ENCODE data around the gene KIAA0232.

Gene KIAA0232

GRCh38 chr4:6773106-6773505, 9.4 kb upstream of the KIAA0232 start:
- no peak overlapping the region for H3K4me2 ChIP-seq (ENCODE audit: low read depth, low read length, poor library complexity, severe bottlenecking)
- no peaks in the 10 kb centered on the region for H3K27me3 ChIP-seq (ENCODE audit: low read length)
- H3K9ac ChIP-seq (ENCODE audit: low read length): no peak overlapping the region
- H3F3A ChIP-seq (ENCODE audit: insufficient read depth): no peaks in the 10 kb centered on the region
- no peak overlapping the region for H3K4me3 ChIP-seq (ENCODE audit: insufficient read depth, low read length, poor library complexity, severe bottlenecking)
- H3K9me2 ChIP-seq (replicated peaks; ENCODE audit: insufficient read depth, low read length): no peaks in the 10 kb centered on the region
- H2AFZ ChIP-seq (ENCODE audit: low read depth, low read length, severe bottlenecking): no peak overlapping the region
- no peak for TF ChIP-seq EZH2phosphoT487 (conservative IDR thresholded peaks at IDR 0.05; ENCODE audit: low read length)
- TF ChIP-seq, protein P1, sequence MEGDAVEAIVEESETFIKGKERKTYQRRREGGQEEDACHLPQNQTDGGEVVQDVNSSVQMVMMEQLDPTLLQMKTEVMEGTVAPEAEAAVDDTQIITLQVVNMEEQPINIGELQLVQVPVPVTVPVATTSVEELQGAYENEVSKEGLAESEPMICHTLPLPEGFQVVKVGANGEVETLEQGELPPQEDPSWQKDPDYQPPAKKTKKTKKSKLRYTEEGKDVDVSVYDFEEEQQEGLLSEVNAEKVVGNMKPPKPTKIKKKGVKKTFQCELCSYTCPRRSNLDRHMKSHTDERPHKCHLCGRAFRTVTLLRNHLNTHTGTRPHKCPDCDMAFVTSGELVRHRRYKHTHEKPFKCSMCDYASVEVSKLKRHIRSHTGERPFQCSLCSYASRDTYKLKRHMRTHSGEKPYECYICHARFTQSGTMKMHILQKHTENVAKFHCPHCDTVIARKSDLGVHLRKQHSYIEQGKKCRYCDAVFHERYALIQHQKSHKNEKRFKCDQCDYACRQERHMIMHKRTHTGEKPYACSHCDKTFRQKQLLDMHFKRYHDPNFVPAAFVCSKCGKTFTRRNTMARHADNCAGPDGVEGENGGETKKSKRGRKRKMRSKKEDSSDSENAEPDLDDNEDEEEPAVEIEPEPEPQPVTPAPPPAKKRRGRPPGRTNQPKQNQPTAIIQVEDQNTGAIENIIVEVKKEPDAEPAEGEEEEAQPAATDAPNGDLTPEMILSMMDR (IDR thresholded peaks at IDR 0.05; ENCODE audit: insufficient read depth, low read length, poor library complexity, severe bottlenecking): no peak
- H3K36me3 ChIP-seq (ENCODE audit: low read length): no peaks in the 10 kb centered on the region
- no peaks in the 10 kb centered on the region for H4K20me1 ChIP-seq (ENCODE audit: low read depth, low read length)
- no peaks in the 10 kb centered on the region for H3K9me3 ChIP-seq (ENCODE audit: insufficient read depth, low read length)
- no peak overlapping the region for H3K27ac ChIP-seq (ENCODE audit: low read depth, low read length)
- H3K79me2 ChIP-seq (ENCODE audit: insufficient read depth, low read length): no peaks in the 10 kb centered on the region

DNA sequence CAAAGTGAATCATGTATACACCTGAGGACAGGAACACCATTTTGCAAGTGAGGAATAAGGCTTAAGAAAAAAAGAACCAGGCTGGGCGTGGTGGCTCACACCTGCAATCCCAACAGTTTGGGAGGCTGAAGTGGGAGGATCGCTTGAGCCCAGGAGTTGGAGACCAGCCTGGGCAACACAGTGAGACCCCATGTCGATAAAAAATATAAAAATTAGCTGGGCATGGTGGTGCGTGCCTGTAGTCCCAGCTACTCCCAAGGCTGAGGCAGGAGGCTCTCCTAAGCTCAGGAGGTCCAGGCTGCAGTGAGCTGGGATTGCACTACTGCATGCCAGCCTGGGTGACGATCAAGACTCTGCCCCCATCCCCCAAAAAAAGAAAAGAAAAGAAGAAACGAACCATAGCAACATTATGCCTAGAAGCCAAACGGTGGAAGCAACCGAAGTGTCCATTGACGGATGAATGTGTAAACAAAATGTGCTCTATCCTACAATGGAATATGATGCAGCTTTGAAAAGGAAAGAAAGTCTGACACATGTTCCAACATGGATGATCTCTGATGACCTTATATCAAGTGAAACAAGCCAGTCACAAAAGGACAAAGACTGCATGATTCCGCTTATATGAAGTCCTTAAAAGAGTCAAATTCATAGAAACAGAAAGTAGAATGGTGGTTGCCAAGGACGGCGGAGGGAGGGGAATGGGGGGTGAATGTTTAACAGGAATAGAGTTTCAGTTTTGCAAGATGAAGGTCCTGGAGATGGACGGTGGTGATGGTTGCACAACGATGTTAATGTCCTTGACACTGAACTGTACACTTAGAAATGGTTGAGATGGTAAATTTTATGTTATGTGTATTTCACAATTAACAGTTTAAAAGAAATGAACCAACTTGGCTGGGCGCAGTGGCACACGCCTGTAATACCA, 8.6 kb upstream of the KIAA0232 start:
- H3K27ac ChIP-seq (ENCODE audit: low read depth, low read length): no peak overlapping the region
- no peaks in the 10 kb centered on the region for H3K27me3 ChIP-seq (ENCODE audit: low read length)
- H3F3A ChIP-seq (ENCODE audit: insufficient read depth): no peaks in the 10 kb centered on the region
- H3K4me3 ChIP-seq (ENCODE audit: insufficient read depth, low read length, poor library complexity, severe bottlenecking): no peak overlapping the region
- no peaks in the 10 kb centered on the region for H3K9me3 ChIP-seq (ENCODE audit: insufficient read depth, low read length)
- H3K9me2 ChIP-seq (replicated peaks; ENCODE audit: insufficient read depth, low read length): no peaks in the 10 kb centered on the region
- H4K20me1 ChIP-seq (ENCODE audit: low read depth, low read length): no peaks in the 10 kb centered on the region
- no peak overlapping the region for H3K4me2 ChIP-seq (ENCODE audit: low read depth, low read length, poor library complexity, severe bottlenecking)
- no peak overlapping the region for H2AFZ ChIP-seq (ENCODE audit: low read depth, low read length, severe bottlenecking)
- TF ChIP-seq, protein P1 (IDR thresholded peaks at IDR 0.05; ENCODE audit: insufficient read depth, low read length, poor library complexity, severe bottlenecking): no peak
- no peak for TF ChIP-seq EZH2phosphoT487 (conservative IDR thresholded peaks at IDR 0.05; ENCODE audit: low read length)
- no peaks in the 10 kb centered on the region for H3K79me2 ChIP-seq (ENCODE audit: insufficient read depth, low read length)
- H3K36me3 ChIP-seq (ENCODE audit: low read length): no peaks in the 10 kb centered on the region
- H3K9ac ChIP-seq (ENCODE audit: low read length): no peak overlapping the region

DNA sequence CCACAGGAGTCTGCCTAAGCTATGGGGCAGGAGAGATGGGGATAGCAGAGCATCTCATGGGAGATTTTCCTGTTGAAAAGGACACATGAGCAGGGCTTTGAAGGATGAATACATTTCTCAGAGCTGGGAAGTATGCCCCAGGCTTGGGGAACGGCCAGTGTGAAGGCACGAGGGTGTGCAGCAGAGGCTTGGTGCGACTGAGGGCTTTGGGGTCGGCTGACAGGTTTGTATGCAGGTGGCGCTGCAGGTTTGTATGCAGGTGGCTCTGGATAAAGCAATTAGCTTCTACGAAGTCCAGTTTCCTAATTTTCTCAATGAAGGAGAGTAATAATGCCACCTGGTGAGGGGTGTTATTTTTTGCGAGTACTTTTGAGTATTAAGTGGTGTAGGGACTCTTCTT, 6.8 kb upstream of the KIAA0232 start:
- H3K4me3 ChIP-seq (ENCODE audit: insufficient read depth, low read length, poor library complexity, severe bottlenecking): no peak overlapping the region
- H3K9me2 ChIP-seq (replicated peaks; ENCODE audit: insufficient read depth, low read length): no peaks in the 10 kb centered on the region
- no peaks in the 10 kb centered on the region for H3K36me3 ChIP-seq (ENCODE audit: low read length)
- no peak overlapping the region for H3K27ac ChIP-seq (ENCODE audit: low read depth, low read length)
- no peak overlapping the region for H2AFZ ChIP-seq (ENCODE audit: low read depth, low read length, severe bottlenecking)
- no peak overlapping the region for H3K9ac ChIP-seq (ENCODE audit: low read length)
- no peaks in the 10 kb centered on the region for H4K20me1 ChIP-seq (ENCODE audit: low read depth, low read length)
- H3K4me2 ChIP-seq (ENCODE audit: low read depth, low read length, poor library complexity, severe bottlenecking): no peak overlapping the region
- no peaks in the 10 kb centered on the region for H3K27me3 ChIP-seq (ENCODE audit: low read length)
- H3F3A ChIP-seq (ENCODE audit: insufficient read depth): 0 out of 2 replicates have a peak, but pooled peaks cover under 1% of the 10 kb centered on the region
- TF ChIP-seq, protein P1 (IDR thresholded peaks at IDR 0.05; ENCODE audit: insufficient read depth, low read length, poor library complexity, severe bottlenecking): no peak
- TF ChIP-seq EZH2phosphoT487 (conservative IDR thresholded peaks at IDR 0.05; ENCODE audit: low read length): no peak
- H3K9me3 ChIP-seq (ENCODE audit: insufficient read depth, low read length): no peaks in the 10 kb centered on the region
- H3K79me2 ChIP-seq (ENCODE audit: insufficient read depth, low read length): no peaks in the 10 kb centered on the region

All from SU-DHL-6 (cell line).